ENCODE measurements around the gene RFX7.

The RFX7 gene

DNA sequence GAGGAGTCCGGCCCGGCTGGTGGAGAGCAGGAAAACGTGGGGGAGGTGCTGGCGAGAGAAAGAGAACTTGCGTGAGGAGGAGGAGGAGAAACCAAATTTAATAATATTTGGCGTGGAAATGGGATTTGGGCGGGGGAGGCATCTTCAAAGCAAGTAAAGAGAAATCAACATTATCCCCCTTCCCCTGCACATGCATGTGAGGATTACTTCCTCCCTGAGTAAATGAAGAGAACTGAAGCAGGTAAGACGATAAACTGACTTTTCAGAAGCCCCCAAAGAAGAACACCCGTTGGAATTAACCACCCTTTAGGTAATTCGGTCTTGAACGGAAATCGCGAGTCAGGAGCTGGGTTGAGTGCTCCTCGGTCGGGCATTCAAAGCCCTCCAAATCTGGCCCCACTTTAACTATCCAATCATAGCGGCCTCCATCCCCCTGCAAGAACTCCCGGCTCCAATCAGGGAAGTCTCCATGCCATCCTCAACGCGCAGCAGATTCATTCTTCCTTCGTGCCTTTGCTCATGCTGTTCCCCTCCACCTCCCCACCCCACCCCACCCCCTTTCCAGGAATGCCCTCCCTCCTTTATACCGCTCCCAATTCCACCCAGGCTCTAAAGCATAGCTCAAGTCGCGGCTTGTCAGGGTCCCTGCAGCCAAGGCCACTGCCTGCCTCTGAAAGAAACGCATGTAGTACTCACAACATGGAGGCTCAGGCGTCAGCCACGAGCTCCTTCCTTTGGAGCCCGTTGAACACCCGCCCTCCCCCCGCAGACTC lies 545 bp upstream of the RFX7 start:
- peak; percentile 67 for DNase-seq

DNA sequence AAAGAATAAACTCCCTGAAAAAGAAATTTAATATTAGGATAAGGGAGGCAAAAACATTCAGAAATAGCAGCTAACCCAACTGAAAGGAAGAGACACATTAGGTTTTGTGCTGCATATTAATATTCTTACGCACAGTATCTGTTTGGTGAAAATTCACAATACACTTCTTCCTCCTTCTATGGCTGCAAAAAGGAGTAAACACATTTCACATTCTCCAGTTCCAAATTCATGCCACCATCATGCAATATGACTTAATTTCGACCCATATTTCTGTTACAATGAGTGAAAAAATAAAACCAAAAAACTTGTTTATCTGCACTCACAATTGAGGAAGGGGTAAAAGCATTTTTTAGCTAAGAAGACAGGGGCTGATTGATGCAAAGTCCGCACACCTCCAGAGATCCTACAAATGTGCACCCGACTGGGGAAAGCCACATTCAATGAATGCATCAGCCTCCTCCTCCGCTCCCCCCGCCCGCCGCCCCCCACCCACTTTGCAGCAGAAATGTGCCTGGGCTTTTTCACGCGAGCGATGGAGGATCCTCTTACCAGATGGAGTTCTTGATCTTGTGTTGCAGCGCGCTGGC lies 1.0 kb downstream of the RFX7 start:
- DNase-seq: no peak

DNA sequence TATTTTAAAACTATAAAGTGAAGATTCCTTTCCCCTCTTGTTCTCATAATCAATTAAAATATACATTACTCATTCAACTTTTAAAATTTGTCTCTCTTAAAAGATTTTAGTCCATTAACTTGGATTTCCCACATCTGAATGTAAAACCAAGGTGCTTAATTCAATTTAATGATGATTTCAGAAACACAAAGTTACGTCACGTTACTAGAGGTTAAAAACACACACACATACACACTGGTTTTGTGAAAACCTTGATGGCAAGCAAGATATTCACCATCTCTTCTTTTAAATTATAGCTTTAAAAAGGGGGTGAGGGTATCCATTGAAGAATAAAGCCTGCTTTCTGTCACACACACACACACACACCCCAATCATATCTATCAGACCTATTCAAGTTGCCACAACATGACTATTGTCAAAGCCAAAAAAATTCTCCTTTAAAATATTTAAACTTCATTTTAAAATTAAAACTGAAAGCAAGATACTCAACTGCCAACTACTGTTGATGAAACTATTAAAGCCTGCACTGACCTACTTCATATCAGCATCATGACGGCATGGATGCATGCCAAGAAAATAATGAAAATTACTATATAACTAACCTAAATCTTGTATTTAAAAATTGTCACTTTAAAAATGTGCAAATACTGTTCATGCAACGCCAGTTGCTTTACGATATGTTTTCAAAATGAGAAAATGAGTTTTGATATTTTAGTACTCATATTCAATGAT lies 2.1 kb downstream of the RFX7 start:
- no peak for DNase-seq

DNA sequence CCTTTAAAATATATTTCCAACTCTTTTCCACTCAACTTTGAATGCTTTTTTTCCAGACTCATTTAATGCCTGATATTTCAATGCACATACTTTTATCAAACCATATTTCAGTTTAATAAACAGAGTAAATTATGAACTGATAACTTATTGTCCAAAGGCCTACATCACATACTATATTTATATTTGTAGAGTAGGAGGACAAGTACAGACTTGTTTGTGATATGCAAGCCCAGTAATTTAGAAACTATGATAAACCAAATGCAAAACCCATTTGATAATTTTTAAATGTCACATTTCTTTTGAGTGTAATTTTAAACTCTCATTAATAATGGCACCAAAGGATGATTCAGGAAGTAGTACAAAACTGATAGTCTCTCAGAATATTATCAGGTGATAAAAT lies 3.3 kb downstream of the RFX7 start:
- DNase-seq: no peak

DNA sequence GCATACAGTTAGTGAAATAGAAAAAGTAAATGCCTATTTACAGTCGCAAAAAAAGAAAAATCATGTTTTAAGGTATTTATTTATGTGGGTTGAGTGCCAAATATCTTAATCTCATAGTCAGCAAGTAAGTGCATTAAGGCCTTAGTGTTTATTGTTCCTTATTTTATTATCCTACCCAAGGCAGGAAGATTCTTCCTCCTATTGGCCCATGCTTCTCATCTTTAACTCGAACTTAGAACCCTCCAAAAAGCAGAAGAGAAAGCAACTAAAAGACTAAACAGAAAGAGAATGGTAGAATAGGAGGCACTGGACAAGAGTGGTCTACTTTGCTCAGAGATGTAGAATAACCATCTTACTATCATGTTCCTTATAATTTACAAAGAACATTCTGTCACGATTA lies 7.5 kb downstream of the RFX7 start:
- no peak for DNase-seq

DNA sequence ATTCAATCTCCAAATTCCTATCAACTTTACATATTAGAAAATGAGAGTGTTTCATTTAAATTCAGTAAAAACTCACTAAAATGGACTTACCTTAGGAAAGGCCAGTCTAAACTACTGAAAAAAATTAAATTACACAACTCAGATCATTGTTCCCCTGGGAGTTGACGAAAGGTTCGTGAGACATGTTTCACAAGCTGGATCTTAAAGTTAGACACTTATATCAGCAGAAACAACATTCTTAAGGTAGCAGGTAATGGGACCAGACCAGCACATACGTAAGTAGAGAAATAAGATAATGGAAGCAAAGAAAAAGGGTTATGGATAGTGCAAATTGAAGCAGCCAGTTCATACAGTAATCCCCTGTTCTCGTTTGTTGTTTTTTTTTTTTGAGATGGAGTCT lies 8.9 kb downstream of the RFX7 start:
- no peak for DNase-seq

DNA sequence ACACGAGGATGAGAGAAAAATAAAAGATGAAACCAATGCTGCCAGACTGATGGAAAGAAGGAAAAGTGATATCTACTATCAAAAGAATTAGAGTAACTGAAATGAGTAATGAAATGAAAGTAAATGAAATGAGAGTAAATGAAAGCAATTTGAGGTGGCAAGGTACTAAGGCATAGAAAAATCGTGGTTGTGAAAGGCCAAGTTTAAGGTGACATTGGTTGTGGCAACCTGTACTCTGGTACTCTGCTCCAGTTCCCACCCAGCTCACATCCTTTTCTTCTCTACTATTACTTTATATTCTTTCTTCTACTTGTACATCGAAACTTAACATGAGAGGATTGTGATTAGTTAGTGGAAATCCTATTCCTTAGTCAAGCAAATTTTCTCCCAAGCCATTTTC lies 10.1 kb downstream of the RFX7 start:
- DNase-seq: no peak

DNA sequence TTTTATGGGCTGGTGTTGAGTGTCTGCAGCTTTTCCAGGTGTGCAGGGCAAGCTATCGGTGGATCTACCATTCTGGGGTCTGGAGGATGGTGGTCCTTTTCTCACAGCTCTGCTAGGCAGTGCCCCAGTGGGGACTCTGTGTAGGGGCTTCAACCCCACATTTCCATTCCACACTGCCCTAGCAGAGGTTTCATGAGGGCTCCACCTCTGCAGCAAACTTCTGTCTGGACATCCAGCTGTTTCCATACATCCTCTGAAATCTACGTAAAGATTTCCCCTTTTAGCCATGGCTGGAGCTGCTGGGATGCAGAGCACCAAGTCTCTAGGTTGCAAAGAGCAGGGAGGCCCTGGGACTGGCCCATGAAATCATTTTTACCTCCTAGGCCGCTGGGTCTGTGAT lies 11.6 kb downstream of the RFX7 start:
- no peak for DNase-seq

DNA sequence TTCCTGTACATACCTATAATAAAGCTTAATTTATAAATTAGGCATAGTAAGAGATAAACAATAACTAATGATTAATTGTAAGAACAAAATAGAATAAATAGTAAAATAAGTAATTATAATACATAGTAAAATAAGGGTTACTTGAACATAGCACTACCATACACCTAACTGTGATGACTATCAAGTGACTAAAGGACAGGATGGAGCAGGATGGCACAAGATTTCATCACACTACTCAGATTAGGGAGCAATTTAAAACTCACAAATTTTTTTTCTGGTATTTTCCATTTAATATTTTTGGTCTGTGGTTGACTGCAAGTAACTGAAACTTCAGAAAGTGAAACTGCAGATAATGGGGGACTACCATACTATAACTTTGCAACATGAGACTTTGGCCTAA lies 14.8 kb downstream of the RFX7 start:
- no peak for DNase-seq

DNA sequence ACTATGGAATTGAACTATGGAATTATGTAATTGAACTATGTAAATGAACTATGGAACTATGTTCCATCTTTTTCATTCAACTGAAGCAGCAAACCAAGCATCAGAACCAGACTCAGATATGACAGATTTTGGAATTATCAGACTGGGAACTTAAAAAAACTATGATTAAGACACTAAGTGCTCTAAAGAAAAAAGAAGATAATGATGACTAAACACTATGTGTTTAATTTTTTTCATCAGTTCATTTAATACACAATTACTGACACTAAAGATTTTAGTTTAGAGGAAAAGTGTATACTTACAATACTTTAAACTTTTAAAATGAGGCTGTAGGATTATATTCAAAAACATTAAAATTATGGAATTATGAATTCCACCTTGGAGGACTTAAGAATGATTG lies 15.3 kb downstream of the RFX7 start:
- DNase-seq: no peak

DNA sequence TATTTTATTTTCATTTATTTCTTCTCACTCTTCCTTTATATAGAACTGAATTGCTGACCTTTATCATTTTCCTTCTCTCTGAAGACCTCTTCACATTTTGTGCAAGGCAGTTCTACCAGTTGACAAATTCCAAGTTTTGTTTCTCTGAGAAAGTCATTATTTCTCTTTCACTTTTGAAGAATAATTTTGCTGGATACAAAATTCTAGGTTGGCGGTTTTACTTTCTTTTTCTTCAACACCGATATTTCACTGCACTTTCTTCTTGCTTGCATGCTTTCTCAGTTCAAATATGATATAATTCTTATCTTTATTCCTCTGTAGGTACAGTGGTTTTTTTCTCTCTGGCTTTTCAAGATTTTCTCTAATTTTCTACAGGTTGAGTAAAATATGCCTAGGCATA lies 15.9 kb downstream of the RFX7 start:
- DNase-seq: no peak

DNA sequence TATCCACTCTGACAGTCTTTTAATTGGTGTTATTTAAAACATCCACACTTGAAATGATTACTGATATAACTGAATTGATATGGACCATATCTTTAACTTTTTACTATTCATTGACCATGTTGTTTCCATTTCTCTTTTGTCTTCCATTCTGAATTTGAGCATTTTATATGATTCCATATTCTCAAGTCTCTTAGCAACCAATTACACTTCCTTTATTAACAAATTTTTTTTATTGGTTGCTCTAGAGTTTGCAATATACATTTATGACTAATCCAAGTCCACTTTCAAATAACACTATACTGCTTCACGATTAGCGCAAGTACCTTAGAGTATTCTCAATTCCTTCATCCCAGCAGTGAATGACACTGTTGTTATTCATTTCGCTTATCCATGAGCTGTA lies 16.4 kb downstream of the RFX7 start:
- DNase-seq: no peak

DNA sequence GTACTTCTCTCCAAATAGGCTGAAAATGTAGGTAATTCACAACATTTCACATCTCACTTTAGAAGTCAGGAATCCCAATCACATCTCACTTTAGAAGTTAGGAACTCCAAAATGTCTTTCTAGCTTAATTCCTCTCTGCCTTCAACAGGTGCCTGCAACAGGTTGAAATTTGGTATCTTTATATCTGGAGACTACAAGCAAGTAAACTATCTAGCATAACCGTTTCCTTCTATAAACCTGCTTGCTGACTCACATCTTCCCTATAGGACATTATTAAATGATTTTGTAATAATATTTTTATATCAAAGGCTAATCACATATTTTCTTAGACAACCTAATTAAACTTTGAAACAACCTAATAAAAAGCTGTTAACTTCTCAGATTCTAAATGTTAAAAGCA lies 18.2 kb downstream of the RFX7 start:
- no peak for DNase-seq

DNA sequence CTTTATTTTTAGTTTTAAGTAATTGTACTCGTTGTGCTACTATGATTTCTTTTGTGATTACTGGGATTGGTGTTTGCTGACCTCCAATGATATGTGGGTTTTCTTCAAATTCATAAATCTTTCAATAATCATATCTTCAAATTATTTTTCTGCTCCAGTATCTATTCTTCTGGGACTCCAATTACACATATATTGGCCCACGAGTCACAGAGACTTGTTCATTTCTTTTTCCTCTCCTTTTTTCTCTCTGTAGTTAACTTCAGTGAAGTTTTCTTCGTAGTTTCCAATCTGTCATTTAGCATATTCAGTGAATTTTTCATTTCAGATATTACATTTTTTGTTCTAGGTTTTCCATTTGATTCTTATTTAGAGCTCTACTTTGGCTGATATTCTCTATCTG lies 21.4 kb downstream of the RFX7 start:
- no peak for DNase-seq

DNA sequence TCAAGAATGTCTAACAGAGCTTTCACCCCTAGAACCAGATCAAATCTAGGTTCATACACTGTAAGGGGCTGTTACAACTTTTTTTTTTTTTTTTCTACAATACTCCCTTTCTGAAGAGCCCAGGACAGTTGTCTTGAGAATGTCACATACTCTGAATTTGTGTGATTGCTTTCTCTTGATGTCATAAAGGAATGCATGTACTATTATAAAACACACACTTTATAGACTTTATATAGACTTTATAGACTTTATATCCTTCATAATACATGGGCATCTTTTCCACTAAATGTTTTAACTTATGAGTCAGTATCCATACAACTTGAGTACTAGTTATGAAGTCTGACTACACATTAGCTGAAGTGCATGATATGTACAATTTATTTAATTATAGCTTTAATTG lies 26.3 kb downstream of the RFX7 start:
- no peak for DNase-seq

DNA sequence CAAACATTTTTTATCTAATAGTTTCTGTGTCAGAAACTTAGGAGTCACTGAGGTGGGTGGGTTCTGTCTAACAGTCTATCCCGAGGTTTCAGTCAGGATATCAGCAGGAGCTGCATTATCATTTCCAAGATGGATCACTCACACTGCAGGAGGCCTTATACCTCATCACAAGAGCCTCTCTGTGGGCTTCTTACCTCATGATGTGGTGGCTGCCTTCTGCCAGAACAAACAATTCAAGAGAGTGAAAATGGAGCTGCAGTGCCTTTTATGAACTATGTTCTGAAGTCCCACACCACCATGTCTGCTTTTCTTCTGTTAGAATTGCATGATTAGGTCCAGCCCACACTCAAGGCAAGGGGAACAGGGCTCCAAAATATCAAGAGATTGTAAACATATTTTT lies 27.9 kb downstream of the RFX7 start:
- DNase-seq: no peak

DNA sequence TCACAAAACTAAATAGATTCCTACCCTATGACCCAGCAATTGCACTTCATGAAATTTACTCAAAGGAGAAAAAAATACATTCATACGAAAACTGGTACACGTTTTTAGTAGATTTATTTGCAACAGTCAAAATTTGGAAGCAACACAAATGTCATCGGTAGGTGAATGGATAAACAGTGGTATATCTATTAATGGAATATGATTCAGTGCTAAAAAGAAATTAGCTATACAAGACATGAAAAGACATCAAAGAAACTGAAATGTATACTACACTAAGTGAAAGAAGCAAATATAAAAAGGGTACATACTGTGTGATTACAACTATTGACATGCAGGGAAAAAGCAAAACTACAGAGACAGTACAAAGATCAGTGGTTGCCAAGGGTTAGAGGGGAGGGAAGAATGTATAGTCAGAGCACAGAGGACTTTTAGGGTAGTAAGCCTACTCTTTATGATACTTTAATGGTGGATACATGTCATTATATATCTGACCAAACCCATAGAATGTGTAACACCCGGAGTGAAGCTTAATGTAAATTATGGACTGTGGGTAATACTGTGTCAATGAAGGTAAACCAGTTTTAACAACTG lies 31.6 kb downstream of the RFX7 start:
- DNase-seq: no peak

DNA sequence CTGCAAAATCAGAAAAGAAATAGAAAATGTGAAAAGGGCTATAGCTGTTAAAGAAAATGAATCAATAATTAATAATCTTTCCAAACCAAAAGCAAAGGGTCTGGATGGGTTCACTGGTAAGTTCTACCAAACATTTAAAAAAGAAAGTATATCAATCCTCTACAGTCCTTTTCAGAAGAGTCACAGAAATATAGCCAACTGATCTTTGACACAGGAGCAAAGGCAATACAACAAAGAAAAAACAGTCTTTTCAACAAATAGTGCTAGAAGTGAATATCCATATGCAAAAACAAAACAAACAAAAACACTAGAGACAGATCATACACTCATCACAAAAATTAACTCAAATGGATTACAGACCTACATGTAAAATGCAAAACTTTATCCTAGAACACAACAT lies 32.6 kb downstream of the RFX7 start:
- DNase-seq: no peak

DNA sequence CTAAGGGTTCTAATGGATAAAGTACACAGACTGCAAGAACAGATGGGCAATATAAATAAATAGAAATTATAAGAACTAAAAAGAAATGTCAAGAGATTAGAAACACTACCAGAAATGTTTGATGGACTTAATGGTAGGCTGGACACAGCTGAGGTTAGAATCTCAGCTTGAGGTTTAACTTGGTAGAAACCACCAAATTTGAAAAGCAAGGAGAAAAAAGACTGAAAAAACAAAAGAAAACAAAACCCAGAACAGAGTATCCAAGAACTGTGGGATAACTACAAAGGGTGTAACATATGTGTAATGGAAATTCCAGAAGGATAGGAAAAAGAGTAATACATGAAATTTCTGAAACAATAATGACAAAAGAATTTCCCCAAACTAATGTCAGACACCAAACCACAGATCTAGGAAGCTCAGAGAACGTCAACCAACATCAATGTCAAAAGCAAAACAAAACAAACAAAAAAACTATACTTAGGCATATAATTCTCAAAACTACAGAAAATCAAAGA lies 35.0 kb downstream of the RFX7 start:
- no peak for DNase-seq

DNA sequence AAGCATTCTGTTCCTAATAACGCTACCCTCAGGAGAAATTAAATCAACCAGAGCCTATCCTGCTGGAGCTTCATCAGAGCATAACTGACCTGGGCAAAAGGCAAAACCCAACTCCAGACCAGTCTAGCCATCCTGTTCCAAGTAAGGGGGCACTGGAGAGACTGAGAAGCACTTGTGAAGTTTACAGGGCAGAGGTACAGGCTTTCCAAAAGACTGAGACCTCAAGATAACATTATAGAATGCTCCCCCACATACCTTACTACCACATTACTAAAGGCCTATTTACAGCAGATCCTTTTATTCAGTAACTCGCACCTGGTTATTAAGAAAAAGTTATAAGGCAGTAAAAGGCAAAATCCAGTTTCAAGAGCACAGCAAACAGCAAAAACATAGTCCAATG lies 35.5 kb downstream of the RFX7 start:
- no peak for DNase-seq

DNA sequence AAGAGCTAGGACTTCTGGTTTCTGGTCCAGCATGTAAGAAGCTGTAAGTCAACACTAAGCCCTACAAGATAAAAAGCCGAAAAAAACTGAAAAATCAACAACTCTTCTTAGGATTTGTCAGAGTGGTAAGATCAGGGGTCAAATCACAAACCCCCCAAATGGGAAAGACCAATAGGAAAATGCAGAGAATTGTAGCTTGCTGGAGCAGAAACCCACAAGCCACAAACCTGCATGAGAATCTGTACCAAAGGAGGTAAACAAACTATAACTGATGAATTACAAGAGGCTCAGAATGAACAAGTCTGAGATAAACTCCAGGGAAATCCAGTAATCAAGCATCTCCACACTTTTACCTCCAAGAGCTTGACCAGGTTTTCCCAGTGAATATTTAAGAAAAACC lies 36.0 kb downstream of the RFX7 start:
- DNase-seq: peak; percentile 17

DNA sequence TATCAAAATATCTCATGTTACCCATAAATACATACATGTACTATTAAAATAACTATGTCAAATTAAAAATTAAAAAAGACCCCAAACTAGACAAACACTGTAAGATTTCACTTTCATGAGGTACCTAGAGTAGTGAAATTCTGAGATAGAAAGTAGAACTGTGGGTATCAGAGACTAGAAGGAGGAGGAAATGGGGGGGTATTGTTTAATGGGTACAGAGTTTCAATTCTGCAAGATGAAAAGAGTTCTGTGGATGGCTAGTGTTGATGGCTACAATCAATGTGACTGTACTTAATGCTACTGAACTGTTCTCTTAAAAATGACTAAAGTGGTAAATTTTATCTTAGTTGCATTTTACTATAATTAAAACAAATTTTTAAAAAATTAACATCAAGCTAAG lies 36.6 kb downstream of the RFX7 start:
- DNase-seq: peak; percentile 4

DNA sequence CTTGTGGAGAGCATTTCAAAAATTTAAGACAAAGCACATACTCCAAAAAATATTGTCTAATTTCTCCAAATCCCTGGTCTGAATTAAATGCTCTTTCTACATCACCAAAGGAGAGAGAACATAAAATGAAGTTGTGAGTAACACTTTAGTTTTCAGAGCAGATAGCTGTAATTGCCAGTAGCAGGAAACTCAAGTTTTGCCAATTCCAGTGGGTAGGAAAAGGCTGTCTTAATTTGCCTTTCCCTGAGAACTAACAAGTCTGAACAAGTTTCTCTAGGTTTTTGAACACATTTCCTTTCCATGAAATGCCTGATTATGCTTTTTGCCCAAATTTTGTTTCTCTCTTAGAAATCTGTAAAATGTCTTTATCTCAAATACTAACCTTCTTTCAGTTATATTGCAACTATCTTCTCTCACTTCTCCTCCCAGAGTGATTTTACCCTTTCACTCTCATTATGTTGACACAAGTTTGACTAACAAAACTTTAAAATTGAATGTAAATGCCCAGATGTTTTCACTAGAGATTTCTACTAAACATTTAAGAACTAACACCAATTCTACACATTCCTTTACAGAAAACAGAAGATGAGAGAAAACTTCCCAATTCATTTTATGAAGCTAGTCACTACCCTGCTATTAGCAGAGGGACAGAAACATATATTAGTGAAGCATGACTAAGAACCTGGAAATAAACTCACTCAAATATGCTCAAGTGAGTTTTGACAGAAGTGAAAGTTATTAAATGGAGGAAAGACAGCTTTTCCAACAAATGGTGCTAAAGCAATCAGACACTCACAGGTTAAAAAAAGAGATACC lies 38.4 kb downstream of the RFX7 start:
- DNase-seq: no peak

All from activated CD4-positive, alpha-beta T cell treated with anti-CD3 and anti-CD28 coated beads, Interleukin-2, Interleukin-6, amounts not matched to agents 100 ng/mL and 50 ng/mL, durations not matched to agents 16 hours and 8 hours (primary cell).